GM18526 (cell line): Measurements from ENCODE around the gene CD248.
A peak's percentile ranks its signal among the peaks of the same experiment; 100 is the strongest.

Experiments
- POLR2A ChIP-seq: IDR thresholded peaks from 3 replicates; pipeline ENCODE4 v1.6.1; 2011; ENCODE audit not compliant: insufficient read length; ENCODE audit errors: extremely low read depth

CD248 gene

GRCh38 chr11:66291706-66292542, 24.9 kb downstream of the CD248 start, which contains the start of gene TMEM151A:
TMEM151A (plus strand) TSS chr11:66291894; CDS start chr11:66292014, 120 bp downstream.
- no peak for TF ChIP-seq POLR2A

DNA sequence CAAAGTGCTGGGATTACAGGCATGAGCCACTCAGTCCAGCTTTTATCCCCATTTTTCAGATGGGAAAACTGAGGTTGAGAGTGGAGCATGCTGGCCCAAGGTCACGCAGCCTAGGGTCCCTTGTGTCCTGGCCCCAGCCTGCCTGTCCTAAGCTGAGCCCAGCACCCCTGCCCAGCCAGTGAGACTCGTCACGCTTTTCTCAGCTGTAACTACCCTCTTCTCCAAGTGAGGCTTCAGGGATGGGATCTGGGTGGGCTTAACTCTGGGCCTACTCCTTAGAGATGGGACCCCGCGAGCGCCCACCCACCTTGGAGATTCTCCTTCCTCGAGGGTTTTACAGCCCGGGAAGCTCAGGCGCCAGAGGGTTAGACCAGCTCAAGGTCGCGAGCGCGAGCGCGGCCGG, 25.5 kb downstream of the CD248 start:
- no peak for TF ChIP-seq POLR2A

- no peak for TF ChIP-seq POLR2A
These were observed 26.6 kb downstream of the CD248 start for GRCh38 chr11:66290330-66290621.

DNA sequence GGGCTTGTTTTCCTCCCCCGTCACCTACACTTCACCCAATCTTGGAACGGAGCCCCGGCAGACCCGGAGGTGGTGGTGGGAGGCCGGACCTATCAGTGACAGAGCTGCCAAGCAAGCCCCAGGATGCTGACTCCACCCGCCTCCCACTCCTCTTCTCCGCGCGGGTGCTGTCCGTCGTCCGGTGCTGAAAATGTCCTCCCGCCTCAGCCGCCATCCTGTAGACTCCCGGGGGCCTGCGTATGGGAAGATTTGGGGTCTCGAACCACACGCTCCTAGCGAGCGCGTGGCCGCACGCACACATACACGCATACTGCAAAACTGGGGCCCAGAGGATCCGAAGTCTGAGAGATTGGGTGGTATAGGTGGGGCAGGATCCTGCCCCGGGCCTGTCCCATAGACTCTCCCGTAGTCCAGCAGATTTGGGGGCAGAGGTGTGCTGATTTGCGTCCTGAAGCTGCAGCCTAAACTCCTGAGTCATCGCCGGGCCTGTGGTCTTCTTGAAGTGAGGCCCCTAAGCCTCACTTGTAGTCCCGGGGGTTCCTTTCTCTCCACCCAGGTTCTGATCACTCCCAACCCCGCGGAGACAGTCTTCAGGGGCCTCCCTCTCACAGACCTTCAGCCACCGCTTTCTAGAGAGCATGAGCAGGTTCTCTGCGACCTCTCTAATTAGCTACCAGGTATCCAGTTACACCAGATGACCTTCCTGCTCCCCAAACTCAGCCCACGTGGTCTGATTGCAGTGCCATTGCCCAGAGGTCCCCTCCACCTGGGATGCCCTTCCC, 27.1 kb downstream of the CD248 start:
- TF ChIP-seq POLR2A, result peak; percentile 0

DNA sequence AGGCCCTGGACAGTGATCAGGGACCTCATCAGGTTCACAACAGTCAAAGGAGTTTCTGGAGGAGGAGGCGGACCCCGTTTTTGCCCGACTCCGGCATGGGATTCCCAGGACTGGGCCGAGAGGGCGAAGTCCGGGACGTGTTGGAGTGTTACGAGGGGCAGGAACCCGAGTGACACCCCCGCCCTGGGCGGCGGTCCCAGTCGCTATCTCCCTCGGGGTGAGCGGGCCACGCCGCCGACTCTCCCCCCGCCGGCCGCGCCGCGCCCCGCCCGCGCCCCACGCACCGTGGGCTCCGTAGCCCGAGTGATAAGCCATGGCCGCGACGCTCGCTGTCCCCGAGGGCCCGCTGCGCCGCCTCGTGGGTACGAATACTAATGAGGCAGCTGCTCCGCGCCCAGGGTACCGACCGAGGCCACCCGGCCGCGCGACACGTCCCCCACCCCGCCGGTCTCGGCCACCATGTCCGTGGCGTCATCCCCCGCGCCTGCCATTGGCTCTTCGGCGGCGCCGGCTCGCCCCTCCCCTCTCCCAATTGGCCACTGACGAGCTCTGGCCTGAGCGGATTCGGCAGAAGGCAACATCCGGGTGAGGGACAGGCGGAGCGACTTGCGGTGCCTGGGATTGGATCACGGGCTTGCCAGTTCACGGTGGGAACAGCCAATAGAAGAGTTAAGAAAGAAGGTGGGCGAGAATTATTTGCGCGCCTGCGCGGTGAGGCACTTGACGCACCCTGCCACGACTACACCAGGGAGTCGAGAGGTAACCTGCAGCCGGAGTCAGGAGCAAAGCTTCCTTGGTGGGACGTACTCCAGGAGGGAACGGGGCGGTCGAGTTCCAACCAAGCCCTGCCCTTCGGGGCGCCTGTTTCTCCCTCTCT, 27.9 kb downstream of the CD248 start, which contains the start of gene YIF1A:
Gene YIF1A (minus strand): TSS at position 473 of the 877 bp plus-strand sequence. CDS start 158 bp downstream, at position 315.
- peak; percentile 77 for TF ChIP-seq POLR2A

GRCh38 chr11:66287889-66288670, 28.8 kb downstream of the CD248 start:
- TF ChIP-seq POLR2A, result no peak

GRCh38 chr11:66287211-66287888, 29.5 kb downstream of the CD248 start:
- no peak for TF ChIP-seq POLR2A

DNA sequence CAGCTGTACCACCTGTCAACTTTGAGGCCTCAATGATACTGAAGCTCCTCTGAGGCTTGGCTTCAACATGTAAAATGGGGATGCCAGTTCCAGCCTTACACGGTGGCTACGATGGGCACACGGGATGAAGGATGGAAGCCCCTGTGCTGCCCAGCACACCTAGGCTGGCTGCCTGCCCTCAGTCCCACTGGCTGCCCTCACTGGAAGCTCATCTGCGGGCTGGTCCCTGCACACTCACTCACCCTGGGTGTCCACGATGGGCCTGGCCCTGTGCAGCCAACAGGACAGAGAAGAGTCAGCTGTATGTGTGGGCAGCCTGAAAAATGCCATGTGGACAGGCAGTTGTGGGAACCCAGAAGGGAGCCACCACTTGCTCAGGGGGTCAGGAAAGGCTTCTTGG, 30.1 kb downstream of the CD248 start:
- TF ChIP-seq POLR2A, result no peak

DNA sequence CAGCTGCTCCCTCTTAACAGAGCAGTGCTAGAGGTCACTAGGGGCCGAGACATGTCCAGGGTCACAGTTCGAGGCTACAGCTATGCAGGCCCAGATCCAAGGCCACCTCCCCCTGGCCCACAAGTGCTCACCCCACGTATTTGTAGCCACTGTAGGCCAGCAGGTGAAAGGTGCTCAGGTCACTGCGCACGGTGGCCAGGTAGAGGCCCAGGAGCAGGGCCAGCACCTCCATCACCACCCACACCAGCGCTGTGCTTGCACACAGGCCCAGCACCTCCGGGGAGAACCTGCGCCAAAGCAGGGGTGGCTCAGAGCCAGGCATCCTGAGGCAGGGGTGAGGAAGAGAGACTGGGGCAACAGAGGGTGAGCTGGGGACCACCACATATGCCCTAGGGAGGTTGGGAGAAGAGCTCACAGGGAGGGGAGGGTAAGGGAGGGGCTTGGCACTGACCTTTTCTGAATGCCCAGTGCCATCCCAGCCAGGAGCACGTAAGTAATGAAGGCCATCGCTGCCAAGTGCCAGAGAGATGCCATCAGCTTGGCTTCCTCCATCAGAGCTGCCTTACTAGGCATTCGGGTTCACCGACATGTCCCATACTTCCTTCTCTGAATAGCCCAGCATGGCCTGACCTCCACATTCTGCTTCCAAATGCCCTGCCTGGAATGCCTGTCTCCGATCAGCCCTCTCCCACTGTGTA, 31.4 kb downstream of the CD248 start:
- no peak for TF ChIP-seq POLR2A

- no peak for TF ChIP-seq POLR2A
These were observed 32.2 kb downstream of the CD248 start for GRCh38 chr11:66284526-66285078.

- TF ChIP-seq POLR2A, result no peak
These were observed 33.3 kb downstream of the CD248 start for GRCh38 chr11:66283461-66284105.

DNA sequence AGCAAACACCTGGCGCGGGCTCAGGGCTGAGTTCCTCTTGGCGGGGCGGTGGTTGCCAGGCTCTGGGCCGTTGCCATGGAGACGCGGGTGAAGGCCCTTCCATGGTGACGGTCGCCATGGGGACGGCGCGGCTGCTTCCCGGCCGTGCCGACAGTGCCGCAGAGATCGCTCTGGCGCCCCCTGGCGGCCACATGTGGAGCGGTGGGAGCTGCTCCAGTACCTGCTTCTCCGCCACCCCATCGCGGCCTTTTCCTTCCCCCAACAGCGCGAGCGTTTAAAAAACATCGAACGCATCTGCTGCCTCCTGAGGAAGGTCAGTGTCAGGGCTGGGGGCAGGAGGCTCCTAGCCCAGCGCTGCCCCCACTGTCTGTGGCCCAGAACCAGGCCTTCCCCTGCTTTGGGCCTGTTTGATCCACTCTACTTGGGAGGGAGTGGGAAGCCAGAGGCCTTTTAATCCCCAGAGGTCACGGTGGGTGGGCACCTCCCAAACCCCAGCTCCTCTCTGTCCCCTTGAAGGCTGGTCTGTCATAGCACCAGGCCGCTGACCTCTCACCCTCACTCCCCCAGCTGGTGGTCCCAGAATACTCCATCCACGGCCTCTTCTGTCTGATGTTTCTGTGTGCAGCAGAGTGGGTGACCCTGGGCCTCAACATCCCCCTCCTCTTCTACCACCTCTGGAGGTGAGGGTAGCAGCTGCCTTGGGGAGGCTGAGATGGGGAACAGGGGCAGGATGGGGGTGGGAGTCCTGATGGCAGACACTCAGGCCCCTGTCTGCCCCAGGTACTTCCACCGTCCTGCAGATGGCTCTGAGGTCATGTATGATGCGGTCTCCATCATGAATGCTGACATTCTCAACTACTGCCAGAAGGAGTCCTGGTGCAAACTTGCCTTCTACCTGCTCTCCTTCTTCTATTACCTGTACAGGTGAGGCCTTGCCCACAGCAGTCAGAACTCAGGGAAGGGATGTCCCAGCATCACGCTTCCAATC, 34.1 kb downstream of the CD248 start:
- TF ChIP-seq POLR2A, result no peak
